Panc1 (cell line): Measurements from ENCODE around the gene SMIM35.

Source experiments
- POLR2AphosphoS5 ChIP-seq: IDR thresholded peaks from 2 replicates; pipeline ENCODE4 v1.6.1; 2012; ENCODE audit warnings: mild to moderate bottlenecking, low read depth, low read length, moderate library complexity
- TF ChIP-seq, protein P1 (sequence below): fragments of 450-650 bp; IDR thresholded peaks from 2 replicates; pipeline ENCODE4 v1.5.1; 2017; ENCODE audit warnings: mild to moderate bottlenecking

DNA sequence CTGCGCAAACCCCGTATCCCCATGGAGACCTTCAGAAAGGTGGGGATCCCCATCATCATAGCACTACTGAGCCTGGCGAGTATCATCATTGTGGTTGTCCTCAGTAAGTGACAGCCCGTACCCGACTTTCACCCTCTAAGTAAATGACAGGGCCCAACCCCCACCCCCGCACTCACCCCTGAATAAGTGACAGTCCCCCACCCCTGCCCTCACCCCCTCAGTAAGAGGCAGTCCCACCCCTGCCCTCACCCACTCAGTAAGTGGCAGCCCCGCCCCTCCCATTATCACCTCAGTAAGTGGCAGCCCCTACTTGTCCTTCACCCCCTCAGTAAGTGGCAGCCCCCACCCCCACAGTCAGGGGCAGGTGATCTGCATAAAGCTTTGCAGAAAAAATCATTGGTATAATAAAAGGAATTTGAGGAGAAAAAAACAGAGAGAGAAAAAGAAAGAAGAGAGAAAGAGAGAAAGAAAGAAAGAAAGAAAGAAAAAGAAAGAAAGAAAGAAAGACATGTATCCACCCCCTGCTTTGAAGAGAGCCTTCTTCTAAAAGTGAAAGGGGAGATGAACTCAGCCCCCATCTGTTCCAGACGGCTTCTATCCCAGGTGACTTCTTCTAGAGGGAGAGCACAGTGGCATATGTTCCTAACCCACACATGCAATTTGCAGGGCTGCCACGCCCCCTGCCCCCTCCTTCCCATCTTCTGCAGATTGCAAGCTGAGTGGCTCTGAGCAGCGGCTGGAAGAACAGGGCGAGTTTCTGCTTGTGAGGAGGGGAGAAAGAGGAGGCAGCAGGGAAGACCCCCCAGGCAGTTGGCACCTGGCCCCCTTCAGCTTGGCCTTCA lies 12.5 kb upstream of the SMIM35 start:
- TF ChIP-seq, protein P1, sequence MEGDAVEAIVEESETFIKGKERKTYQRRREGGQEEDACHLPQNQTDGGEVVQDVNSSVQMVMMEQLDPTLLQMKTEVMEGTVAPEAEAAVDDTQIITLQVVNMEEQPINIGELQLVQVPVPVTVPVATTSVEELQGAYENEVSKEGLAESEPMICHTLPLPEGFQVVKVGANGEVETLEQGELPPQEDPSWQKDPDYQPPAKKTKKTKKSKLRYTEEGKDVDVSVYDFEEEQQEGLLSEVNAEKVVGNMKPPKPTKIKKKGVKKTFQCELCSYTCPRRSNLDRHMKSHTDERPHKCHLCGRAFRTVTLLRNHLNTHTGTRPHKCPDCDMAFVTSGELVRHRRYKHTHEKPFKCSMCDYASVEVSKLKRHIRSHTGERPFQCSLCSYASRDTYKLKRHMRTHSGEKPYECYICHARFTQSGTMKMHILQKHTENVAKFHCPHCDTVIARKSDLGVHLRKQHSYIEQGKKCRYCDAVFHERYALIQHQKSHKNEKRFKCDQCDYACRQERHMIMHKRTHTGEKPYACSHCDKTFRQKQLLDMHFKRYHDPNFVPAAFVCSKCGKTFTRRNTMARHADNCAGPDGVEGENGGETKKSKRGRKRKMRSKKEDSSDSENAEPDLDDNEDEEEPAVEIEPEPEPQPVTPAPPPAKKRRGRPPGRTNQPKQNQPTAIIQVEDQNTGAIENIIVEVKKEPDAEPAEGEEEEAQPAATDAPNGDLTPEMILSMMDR, result no peak
- no peak for TF ChIP-seq POLR2AphosphoS5
